IPS-NIHi7 (cell line): ENCODE measurements around the gene OTOP2.
"Not testable (repeated sequence)": the region's sequence is repeated elsewhere in the genome, so short reads cannot be mapped to it uniquely, and the experiment has no call there.

Experiments used
- DNase-seq: peaks from one replicate; pipeline ENCODE4 v3.0.0; 2012; ENCODE audit warnings: mixed read lengths; ENCODE audit errors: extremely low spot score

Gene OTOP2

DNA sequence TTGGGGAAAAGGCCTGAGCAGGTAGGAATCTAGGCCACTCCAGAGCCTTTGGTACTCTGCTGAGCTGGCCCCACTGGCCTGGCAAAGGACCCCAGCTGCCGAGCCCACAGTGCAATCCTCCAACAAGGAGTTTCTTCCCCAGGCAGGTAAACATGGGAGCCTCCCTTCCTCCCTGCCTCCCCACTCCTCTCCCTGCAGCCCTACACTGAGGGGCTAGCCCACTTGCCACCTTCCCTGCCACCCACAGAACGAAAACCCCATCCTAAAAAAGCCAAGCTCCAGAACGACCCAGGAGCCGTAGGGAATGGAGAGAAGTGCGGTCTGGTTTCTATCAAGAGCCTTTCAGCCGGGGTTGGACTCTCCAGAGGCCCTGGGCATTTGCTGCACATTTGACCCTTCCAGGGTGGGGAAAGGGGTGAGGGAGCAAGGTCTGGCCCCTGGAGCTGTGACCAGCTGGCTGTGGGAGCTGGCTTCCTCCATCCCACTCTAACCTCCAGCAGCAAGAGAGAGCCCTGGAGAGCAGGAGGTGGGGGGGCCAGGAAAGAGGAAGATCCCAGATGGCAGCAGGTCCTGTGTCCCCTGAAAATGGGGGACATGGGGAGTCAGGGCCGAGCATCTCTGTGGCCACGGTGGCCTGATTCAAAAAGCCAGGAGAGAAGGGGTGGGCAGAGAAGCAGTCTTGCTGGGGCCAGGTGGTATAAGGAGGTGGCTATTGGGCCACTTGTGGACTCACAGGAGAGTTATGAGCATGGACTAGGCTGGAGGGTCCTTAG lies 47.2 kb downstream of the OTOP2 start:
- DNase-seq = no peak

DNA sequence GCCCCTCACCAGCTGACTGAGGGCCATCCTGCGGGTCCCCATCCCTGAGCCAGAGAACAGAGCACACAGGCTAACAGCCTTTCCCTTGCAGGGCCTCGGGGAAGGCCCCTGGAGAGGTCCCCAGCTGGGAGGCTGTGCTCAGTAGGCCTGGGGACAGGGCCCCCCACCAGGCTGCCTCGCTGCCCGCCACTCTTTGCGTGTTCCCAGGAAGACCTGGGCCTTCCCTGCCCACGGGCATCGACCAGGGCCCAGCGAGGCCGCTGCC lies 47.7 kb downstream of the OTOP2 start:
- DNase-seq = no peak

- peak; percentile 89 for DNase-seq
Observed at GRCh38 chr17:74972107-74972972, 48.3 kb downstream of the OTOP2 start, which contains the start of gene HID1. Gene HID1 (minus strand): TSS chr17:74972759. CDS start chr17:74972656, 103 bp downstream.

GRCh38 chr17:74972973-74973328 lies 48.9 kb downstream of the OTOP2 start:
- DNase-seq = no peak

GRCh38 chr17:74975943-74976342 lies 51.9 kb downstream of the OTOP2 start:
- no peak for DNase-seq

DNA sequence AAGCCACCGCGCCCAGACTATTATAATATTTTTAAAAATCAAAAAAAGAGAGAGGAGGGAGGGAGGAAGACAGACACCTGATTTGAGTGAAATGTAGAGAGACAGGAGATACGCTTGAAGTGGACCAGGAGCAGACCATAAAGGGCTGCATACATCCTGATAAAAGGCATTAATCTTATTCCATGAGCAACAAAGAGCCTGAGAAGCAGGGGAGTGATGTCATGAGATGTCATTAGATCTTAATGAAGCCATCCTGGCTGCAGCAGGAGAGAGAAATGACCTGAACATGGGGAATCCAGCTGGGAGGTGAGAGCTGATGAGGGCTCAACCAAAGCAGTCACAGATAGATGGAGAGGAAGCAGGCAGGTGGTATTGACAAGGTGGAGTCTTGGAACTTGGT lies 53.7 kb downstream of the OTOP2 start:
- DNase-seq = no peak

GRCh38 chr17:74978240-74978639 lies 54.2 kb downstream of the OTOP2 start:
- DNase-seq = no peak

DNA sequence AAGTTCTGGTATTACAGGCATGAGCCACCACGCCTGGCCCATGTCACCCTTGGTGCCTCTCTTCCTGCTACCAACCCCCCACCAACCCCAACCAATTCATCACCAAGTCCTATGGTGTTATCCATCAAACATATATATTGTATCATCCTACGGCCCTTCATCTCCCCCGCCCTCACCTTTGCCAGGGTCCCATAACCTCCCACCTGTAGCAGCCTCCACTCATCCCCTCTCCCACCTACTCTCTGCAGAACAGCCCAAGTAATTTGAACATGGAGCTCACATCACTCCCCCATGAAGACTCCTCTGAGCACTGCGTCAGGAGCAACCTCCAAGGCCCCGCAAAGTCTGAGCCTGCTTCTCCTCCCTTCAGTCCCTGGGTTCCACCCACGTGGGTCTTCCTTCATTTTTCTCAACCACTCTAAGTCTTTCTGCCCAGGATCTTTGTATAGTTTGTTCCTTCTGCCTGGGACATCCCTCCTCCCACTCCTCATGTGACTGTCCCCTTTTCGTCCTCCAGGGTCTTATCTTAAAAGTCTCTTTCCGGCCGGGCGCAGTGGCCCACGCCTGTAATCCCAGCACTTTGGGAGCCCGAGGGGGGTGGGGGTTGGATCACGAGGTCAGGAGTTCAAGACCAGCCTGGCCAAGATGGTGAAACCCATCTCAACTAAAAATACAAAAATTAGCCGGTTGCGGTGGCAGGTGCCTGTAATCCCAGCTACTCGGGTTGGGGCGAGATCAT lies 55.5 kb downstream of the OTOP2 start:
- no peak for DNase-seq

GRCh38 chr17:74981318-74981978 lies 57.4 kb downstream of the OTOP2 start:
- no peak for DNase-seq

DNA sequence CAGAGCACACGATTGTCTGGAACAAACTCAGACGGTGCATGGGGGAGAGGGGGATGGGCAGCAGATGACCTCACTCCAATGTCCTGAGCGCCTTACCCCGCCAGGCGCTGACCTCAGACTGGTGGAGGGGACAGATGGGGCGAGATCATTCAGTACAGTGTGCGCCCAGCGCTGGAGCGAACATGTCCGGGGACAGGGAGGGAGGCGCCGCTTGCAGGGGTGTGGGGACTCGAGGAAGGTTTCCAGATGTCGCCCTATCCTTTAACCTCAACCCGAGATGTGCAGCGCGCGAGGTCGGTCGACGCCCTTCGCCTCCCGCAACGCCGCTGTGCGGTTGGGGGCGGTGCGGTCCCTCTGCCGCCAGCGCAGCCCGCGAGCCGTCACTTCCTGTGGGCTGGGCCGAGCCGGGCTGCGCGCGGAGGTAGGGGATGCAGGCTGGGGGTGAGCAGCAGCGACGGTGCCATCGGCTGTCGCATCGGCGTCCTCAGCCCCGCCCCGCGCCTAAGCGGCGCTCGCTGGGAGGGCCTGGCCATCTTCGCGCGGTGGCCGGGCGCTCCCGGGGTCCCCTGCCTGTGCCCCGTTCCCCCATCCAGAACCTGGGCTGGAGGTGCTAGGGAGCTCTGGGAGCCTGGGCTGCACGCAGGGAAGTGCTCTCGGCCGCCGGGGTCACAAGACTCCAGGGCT lies 58.0 kb downstream of the OTOP2 start:
- peak; percentile 90 for DNase-seq

DNA sequence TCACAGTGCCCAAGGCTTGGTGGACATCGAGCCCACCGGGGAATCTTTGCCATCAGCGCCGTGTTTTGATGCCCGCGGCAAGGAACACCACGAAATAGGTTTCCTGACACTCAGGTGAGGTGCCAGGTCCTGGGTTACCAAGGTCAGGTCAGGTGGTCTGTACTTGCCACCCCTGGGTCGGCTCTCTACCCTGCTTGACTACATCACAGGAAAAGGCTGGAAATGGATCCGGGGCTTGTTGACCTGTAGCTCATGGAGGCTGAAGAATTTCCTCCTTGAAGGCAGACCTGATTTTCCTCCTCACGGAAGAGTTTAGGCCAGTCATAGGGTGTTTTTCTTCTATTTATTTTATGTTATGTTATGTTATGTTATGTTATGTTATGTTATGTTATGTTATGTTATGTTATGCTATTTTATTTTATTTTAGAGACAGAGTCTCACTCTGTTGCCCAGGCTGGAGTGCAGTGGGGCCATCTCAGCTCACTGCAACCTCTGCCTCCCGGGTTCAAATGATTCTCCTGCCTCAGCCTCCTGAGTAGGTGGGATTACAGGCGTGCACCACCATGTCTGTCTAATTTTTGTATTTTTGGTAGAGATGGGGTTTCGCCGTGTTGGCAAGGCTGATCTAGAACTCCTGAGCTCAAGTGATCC lies 58.7 kb downstream of the OTOP2 start:
- DNase-seq = not testable (repeated sequence)
